ENCODE results near the gene TSPAN14.

The TSPAN14 gene

GRCh38 chr10:80485076-80485945 is 31.2 kb downstream of the TSPAN14 start:
- TF ChIP-seq POLR2A (IDR thresholded peaks at IDR 0.05; ENCODE audit: low read depth, low read length) = no peak
- TF ChIP-seq PAX5 (IDR thresholded peaks at IDR 0.05; ENCODE audit: insufficient read depth, low read length, severe bottlenecking) = no peak
- no peak for TF ChIP-seq TAF1 (IDR thresholded peaks at IDR 0.05; ENCODE audit: low read depth, low read length)
- TF ChIP-seq POU2F2 (IDR thresholded peaks at IDR 0.05; ENCODE audit: low read depth, low read length) = no peak
- TF ChIP-seq POLR2AphosphoS5 (IDR thresholded peaks at IDR 0.05; ENCODE audit: low read depth, low read length) = no peak
- TF ChIP-seq SPI1 (IDR thresholded peaks at IDR 0.05; ENCODE audit: low read depth, low read length) = no peak
- FAIRE-seq (no peak), DNase-seq (ENCODE audit: insufficient read length, low spot score) (no peak)

GRCh38 chr10:80485946-80486764 is 32.0 kb downstream of the TSPAN14 start:
- DNase-seq (ENCODE audit: insufficient read length, low spot score) (no peak), FAIRE-seq (no peak)
- no peak for TF ChIP-seq PAX5 (IDR thresholded peaks at IDR 0.05; ENCODE audit: insufficient read depth, low read length, severe bottlenecking)

- FAIRE-seq = no peak
These were observed 32.8 kb downstream of the TSPAN14 start for GRCh38 chr10:80486785-80487420.

GRCh38 chr10:80487421-80487785 is 33.3 kb downstream of the TSPAN14 start:
- FAIRE-seq = no peak
- no peak for DNase-seq (ENCODE audit: insufficient read length, low spot score)
- TF ChIP-seq TAF1 (IDR thresholded peaks at IDR 0.05; ENCODE audit: low read depth, low read length) (no peak), POLR2A (IDR thresholded peaks at IDR 0.05; ENCODE audit: low read depth, low read length) (no peak), SPI1 (IDR thresholded peaks at IDR 0.05; ENCODE audit: low read depth, low read length) (no peak), POU2F2 (IDR thresholded peaks at IDR 0.05; ENCODE audit: low read depth, low read length) (no peak), PAX5 (IDR thresholded peaks at IDR 0.05; ENCODE audit: insufficient read depth, low read length, severe bottlenecking) (no peak), POLR2AphosphoS5 (IDR thresholded peaks at IDR 0.05; ENCODE audit: low read depth, low read length) (no peak)

More at GRCh38 chr10:80486785-80487420, 32.8 kb downstream of the TSPAN14 start:
- TF ChIP-seq TAF1 (IDR thresholded peaks at IDR 0.05; ENCODE audit: low read depth, low read length) = no peak
- no peak for TF ChIP-seq PAX5 (IDR thresholded peaks at IDR 0.05; ENCODE audit: insufficient read depth, low read length, severe bottlenecking)
- TF ChIP-seq POLR2AphosphoS5 (IDR thresholded peaks at IDR 0.05; ENCODE audit: low read depth, low read length) = no peak
- TF ChIP-seq POU2F2 (IDR thresholded peaks at IDR 0.05; ENCODE audit: low read depth, low read length) = no peak
- no peak for TF ChIP-seq POLR2A (IDR thresholded peaks at IDR 0.05; ENCODE audit: low read depth, low read length)
- TF ChIP-seq SPI1 (IDR thresholded peaks at IDR 0.05; ENCODE audit: low read depth, low read length) = no peak
- no peak for DNase-seq (ENCODE audit: insufficient read length, low spot score)

- DNase-seq (ENCODE audit: insufficient read length, low spot score) = no peak
- TF ChIP-seq POLR2A (IDR thresholded peaks at IDR 0.05; ENCODE audit: low read depth, low read length) (no peak), POU2F2 (IDR thresholded peaks at IDR 0.05; ENCODE audit: low read depth, low read length) (no peak), POLR2AphosphoS5 (IDR thresholded peaks at IDR 0.05; ENCODE audit: low read depth, low read length) (no peak), TAF1 (IDR thresholded peaks at IDR 0.05; ENCODE audit: low read depth, low read length) (no peak), SPI1 (IDR thresholded peaks at IDR 0.05; ENCODE audit: low read depth, low read length) (no peak), PAX5 (IDR thresholded peaks at IDR 0.05; ENCODE audit: insufficient read depth, low read length, severe bottlenecking) (no peak)
- FAIRE-seq = no peak
These were observed 33.9 kb downstream of the TSPAN14 start for GRCh38 chr10:80487791-80488538.

GRCh38 chr10:80488539-80489066 is 34.5 kb downstream of the TSPAN14 start:
- no peak for DNase-seq (ENCODE audit: insufficient read length, low spot score)
- FAIRE-seq = no peak
- no peak for TF ChIP-seq POLR2A (IDR thresholded peaks at IDR 0.05; ENCODE audit: low read depth, low read length)
- TF ChIP-seq POU2F2 (IDR thresholded peaks at IDR 0.05; ENCODE audit: low read depth, low read length) = no peak
- no peak for TF ChIP-seq SPI1 (IDR thresholded peaks at IDR 0.05; ENCODE audit: low read depth, low read length)
- TF ChIP-seq POLR2AphosphoS5 (IDR thresholded peaks at IDR 0.05; ENCODE audit: low read depth, low read length) = no peak
- no peak for TF ChIP-seq PAX5 (IDR thresholded peaks at IDR 0.05; ENCODE audit: insufficient read depth, low read length, severe bottlenecking)
- TF ChIP-seq TAF1 (IDR thresholded peaks at IDR 0.05; ENCODE audit: low read depth, low read length) = no peak

GRCh38 chr10:80489371-80490112 is 35.4 kb downstream of the TSPAN14 start:
- TF ChIP-seq TAF1 (IDR thresholded peaks at IDR 0.05; ENCODE audit: low read depth, low read length) (no peak), SPI1 (IDR thresholded peaks at IDR 0.05; ENCODE audit: low read depth, low read length) (no peak), PAX5 (IDR thresholded peaks at IDR 0.05; ENCODE audit: insufficient read depth, low read length, severe bottlenecking) (no peak), POU2F2 (IDR thresholded peaks at IDR 0.05; ENCODE audit: low read depth, low read length) (no peak), POLR2AphosphoS5 (IDR thresholded peaks at IDR 0.05; ENCODE audit: low read depth, low read length) (no peak), POLR2A (IDR thresholded peaks at IDR 0.05; ENCODE audit: low read depth, low read length) (no peak)
- FAIRE-seq (no peak), DNase-seq (ENCODE audit: insufficient read length, low spot score) (no peak)
